Measurements from ENCODE around the gene CSF3R.

Gene CSF3R

GRCh38 chr1:36482724-36483388 lies at the start of gene CSF3R:
CSF3R (minus strand) TSS chr1:36482913; CDS start chr1:36479496, 3,417 bp downstream.
- DNase-seq: peak; percentile 51

- DNase-seq: peak; percentile 19
These were observed 49.1 kb upstream of the CSF3R start for GRCh38 chr1:36531833-36532232.

GRCh38 chr1:36530791-36531190 lies 48.1 kb upstream of the CSF3R start:
- DNase-seq: no peak

- DNase-seq: peak; percentile 36
These were observed 47.5 kb upstream of the CSF3R start for GRCh38 chr1:36530261-36530660.

GRCh38 chr1:36529769-36530260 lies 47.1 kb upstream of the CSF3R start:
- DNase-seq: no peak

- DNase-seq: peak; percentile 62
These were observed 45.9 kb upstream of the CSF3R start for GRCh38 chr1:36528361-36529349.

- peak; percentile 38 for DNase-seq
These were observed 42.5 kb upstream of the CSF3R start for GRCh38 chr1:36525166-36525565.

- DNase-seq: peak; percentile 42
These were observed 41.8 kb upstream of the CSF3R start for GRCh38 chr1:36524359-36525062.

GRCh38 chr1:36523850-36524249 lies 41.1 kb upstream of the CSF3R start:
- DNase-seq: peak; percentile 73

GRCh38 chr1:36523230-36523495 lies 40.5 kb upstream of the CSF3R start:
- peak; percentile 50 for DNase-seq

GRCh38 chr1:36522461-36523229 lies 39.9 kb upstream of the CSF3R start:
- peak; percentile 55 for DNase-seq

GRCh38 chr1:36522021-36522420 lies 39.3 kb upstream of the CSF3R start:
- DNase-seq: peak; percentile 39

GRCh38 chr1:36520771-36521420 lies 38.2 kb upstream of the CSF3R start:
- peak; percentile 44 for DNase-seq

- DNase-seq: peak; percentile 50
These were observed 37.3 kb upstream of the CSF3R start for GRCh38 chr1:36520056-36520455.

GRCh38 chr1:36517011-36517771 lies 34.5 kb upstream of the CSF3R start:
- peak; percentile 28 for DNase-seq

GRCh38 chr1:36516372-36517010 lies 33.8 kb upstream of the CSF3R start:
- DNase-seq: peak; percentile 80

- peak; percentile 50 for DNase-seq
These were observed 32.8 kb upstream of the CSF3R start for GRCh38 chr1:36515315-36516138.

- peak; percentile 57 for DNase-seq
These were observed 31.8 kb upstream of the CSF3R start for GRCh38 chr1:36514501-36514900.

GRCh38 chr1:36513676-36514473 lies 31.2 kb upstream of the CSF3R start:
- no peak for DNase-seq
